Muscle of leg (tissue), 11 donors: ENCODE data around the gene APOC3. TPM values are rescaled to one million over a fixed set of nuclear protein-coding genes. Genes with fewer than 3 reads are reported as not detected.
"Not testable (repeated sequence)": the region's sequence is repeated elsewhere in the genome, so short reads cannot be mapped to it uniquely, and the experiment has no call there.

Experiments
- DNase-seq: peaks from one replicate; pipeline ENCODE4 v3.0.0; 2013
- H3K27ac ChIP-seq: one replicate; pipeline ENCODE4 v1.5.1; 2013; ENCODE audit warnings: mild to moderate bottlenecking, low read length, control low read depth
- H3K27me3 ChIP-seq: one replicate; pipeline ENCODE4 v1.6.1; 2013; ENCODE audit warnings: low read length; ENCODE audit not compliant: control insufficient read depth, insufficient read depth
- H3K36me3 ChIP-seq: one replicate; pipeline ENCODE4 v1.6.1; 2013; ENCODE audit warnings: low read length; ENCODE audit not compliant: control insufficient read depth, insufficient read depth
- H3K4me1 ChIP-seq: one replicate; pipeline ENCODE4 v1.6.1; 2013; ENCODE audit warnings: low read length; ENCODE audit not compliant: control insufficient read depth, insufficient read depth
- H3K4me3 ChIP-seq: one replicate; pipeline ENCODE4 v1.5.1; 2013; ENCODE audit warnings: low read length, control low read depth
- H3K9me3 ChIP-seq: replicated peaks from 2 replicates; pipeline ENCODE4 v1.6.1; 2013; ENCODE audit warnings: low read depth, low read length; ENCODE audit not compliant: control insufficient read depth
- whole genome bisulfite sequencing: methylation state at CpG from one replicate; pipeline ENCODE4 v1.1.5; 2013; ENCODE audit warnings: missing lambda C conversion rate; ENCODE audit not compliant: insufficient coverage; 5-methylcytosine and 5-hydroxymethylcytosine counted together
- polyA plus RNA-seq, 8 donors: library from polyadenylated mRNA; unstranded; fragments of 120-200 nt; gene quantifications; one replicate each; pipeline versions ENCODE4 v1.2.1 to v1.2.3, GENCODE V29; 2013; ENCODE audit warnings: inconsistent platforms in 1 of 8, low replicate concordance in 1 of 8; ENCODE audit not compliant: insufficient read length in 8 of 8, insufficient read depth in 1 of 8
- total RNA-seq: library from RNA; stranded (reverse); fragments of 120-200 nt; gene quantifications from one replicate; pipeline ENCODE4 v1.2.4, GENCODE V29; 2013

Gene APOC3
- total and polyA plus RNA-seq, 9 donors = 0.40 to 36.6 (median 2.6) TPM; not detected in 3

DNA sequence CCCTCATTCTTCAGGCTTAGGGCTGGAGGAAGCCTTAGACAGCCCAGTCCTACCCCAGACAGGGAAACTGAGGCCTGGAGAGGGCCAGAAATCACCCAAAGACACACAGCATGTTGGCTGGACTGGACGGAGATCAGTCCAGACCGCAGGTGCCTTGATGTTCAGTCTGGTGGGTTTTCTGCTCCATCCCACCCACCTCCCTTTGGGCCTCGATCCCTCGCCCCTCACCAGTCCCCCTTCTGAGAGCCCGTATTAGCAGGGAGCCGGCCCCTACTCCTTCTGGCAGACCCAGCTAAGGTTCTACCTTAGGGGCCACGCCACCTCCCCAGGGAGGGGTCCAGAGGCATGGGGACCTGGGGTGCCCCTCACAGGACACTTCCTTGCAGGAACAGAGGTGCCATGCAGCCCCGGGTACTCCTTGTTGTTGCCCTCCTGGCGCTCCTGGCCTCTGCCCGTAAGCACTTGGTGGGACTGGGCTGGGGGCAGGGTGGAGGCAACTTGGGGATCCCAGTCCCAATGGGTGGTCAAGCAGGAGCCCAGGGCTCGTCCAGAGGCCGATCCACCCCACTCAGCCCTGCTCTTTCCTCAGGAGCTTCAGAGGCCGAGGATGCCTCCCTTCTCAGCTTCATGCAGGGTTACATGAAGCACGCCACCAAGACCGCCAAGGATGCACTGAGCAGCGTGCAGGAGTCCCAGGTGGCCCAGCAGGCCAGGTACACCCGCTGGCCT, 641 bp downstream of the APOC3 start:
- Histone ChIP-seq H3K4me1 (peaks cover 11% of the 10 kb centered on the region), H3K27me3 (no peaks in the 10 kb centered on the region), H3K4me3 (no peak overlapping the region), H3K36me3 (no peaks in the 10 kb centered on the region), H3K27ac (no peak overlapping the region), H3K9me3 (no peaks in the 10 kb centered on the region)
- WGBS = 92% methylated on average over 13 of the region's 17 CpGs
- DNase-seq = no peak

DNA sequence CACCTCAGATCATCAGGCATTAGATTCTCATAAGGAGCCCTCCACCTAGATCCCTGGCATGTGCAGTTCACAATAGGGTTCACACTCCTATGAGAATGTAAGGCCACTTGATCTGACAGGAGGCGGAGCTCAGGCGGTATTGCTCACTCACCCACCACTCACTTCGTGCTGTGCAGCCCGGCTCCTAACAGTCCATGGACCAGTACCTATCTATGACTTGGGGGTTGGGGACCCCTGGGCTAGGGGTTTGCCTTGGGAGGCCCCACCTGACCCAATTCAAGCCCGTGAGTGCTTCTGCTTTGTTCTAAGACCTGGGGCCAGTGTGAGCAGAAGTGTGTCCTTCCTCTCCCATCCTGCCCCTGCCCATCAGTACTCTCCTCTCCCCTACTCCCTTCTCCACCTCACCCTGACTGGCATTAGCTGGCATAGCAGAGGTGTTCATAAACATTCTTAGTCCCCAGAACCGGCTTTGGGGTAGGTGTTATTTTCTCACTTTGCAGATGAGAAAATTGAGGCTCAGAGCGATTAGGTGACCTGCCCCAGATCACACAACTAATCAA, 2.2 kb downstream of the APOC3 start:
- H3K27me3 ChIP-seq = no peaks in the 10 kb centered on the region
- 95% methylated on average over 2 of the region's 7 CpGs for WGBS
- H3K27ac ChIP-seq = no peak overlapping the region
- no peak overlapping the region for H3K4me3 ChIP-seq
- peaks cover 22% of the 10 kb centered on the region for H3K4me1 ChIP-seq
- H3K9me3 ChIP-seq = no peaks in the 10 kb centered on the region
- H3K36me3 ChIP-seq = no peaks in the 10 kb centered on the region
- no peak for DNase-seq

DNA sequence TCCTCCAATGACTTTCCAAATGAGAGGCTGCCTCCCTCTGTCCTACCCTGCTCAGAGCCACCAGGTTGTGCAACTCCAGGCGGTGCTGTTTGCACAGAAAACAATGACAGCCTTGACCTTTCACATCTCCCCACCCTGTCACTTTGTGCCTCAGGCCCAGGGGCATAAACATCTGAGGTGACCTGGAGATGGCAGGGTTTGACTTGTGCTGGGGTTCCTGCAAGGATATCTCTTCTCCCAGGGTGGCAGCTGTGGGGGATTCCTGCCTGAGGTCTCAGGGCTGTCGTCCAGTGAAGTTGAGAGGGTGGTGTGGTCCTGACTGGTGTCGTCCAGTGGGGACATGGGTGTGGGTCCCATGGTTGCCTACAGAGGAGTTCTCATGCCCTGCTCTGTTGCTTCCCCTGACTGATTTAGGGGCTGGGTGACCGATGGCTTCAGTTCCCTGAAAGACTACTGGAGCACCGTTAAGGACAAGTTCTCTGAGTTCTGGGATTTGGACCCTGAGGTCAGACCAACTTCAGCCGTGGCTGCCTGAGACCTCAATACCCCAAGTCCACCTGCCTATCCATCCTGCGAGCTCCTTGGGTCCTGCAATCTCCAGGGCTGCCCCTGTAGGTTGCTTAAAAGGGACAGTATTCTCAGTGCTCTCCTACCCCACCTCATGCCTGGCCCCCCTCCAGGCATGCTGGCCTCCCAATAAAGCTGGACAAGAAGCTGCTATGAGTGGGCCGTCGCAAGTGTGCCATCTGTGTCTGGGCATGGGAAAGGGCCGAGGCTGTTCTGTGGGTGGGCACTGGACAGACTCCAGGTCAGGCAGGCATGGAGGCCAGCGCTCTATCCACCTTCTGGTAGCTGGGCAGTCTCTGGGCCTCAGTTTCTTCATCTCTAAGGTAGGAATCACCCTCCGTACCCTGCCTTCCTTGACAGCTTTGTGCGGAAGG, 2.9 kb downstream of the APOC3 start:
- Histone ChIP-seq H3K4me3 (no peak overlapping the region), H3K27ac (no peak overlapping the region), H3K9me3 (no peaks in the 10 kb centered on the region), H3K4me1 (peaks cover 22% of the 10 kb centered on the region), H3K36me3 (no peaks in the 10 kb centered on the region), H3K27me3 (no peaks in the 10 kb centered on the region)
- DNase-seq = no peak
- WGBS = 80% methylated on average over 7 of the region's 13 CpGs

DNA sequence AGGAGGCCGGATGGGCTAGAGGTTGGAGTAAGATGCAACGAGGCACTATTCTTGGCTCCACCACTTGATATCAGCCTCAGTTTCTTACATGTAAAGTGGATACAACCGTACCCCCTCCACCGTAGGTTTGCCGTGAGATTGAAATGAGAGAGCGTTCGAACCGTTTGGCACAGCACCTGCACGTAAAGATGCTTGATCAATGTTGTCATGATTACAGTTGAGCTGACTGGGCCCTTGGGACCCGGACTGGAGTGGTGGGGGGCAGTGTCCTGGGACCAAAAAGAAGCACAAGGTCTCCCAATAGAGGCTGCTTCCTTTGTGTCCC, 3.7 kb downstream of the APOC3 start:
- no peaks in the 10 kb centered on the region for H3K9me3 ChIP-seq
- no peaks in the 10 kb centered on the region for H3K36me3 ChIP-seq
- no peak for DNase-seq
- H3K4me3 ChIP-seq = no peak overlapping the region
- peaks cover 22% of the 10 kb centered on the region for H3K4me1 ChIP-seq
- no peaks in the 10 kb centered on the region for H3K27me3 ChIP-seq
- no peak overlapping the region for H3K27ac ChIP-seq
- 85% methylated on average over 8 of the region's 10 CpGs for WGBS

DNA sequence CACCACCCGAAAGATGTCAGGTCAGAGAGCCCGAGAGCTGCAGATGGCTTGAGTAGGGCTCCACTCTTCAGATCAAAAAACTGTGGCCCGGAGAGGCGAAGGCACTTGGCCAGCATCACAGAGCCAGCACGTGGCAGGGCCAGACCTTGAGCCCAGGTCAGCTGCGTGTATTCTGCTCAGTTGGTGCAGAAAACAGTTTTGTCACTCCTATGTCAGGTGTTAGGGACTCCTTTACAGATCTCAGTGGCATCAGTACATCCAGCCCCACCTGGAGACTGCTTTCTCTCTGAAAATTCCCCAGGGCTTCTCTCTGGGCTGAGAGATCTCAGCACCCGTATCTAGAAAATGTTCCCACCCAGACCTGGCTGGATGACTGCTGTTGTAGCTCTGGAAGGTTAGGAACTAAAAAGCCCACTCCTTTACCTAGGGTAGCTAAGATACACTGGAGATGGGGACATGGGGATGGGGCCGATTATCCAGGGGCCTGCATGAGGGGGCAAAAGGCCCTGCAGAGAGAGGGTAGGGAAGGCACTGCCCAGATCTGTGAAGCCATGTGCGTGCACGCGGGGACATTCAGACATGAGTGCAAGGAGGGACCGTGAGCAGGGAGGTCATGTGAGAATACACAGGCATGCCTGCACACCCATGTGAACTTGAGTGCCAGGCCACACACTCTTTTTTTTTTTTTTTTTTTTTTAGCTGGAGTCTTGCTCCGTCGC, 4.3 kb downstream of the APOC3 start:
- DNase-seq = no peak
- 85% methylated on average over 11 of the region's 14 CpGs for WGBS
- H3K36me3 ChIP-seq = no peaks in the 10 kb centered on the region

DNA sequence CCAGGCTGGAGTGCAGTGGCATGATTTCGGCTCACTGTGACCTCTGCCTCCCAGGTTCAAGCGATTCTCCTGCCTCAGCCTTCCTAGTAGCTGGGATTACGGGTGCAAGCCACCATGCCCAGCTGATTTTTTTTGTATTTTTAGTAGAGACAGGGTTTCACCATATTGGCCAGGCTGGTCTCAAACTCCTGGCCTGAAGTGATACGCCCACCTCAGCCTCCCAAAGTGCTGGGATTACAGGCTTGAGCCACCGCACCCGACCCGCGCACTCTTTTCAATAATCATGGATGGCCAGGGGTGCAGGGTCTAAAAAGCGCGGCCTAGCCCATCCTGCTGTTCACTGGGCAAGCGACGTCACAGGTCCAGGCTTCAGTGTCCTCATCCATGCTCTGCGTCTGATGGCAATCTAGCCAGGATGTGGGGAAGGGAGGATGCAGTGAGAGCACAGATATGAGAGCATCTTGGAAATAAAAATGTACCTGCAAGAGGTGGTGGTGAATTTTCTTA, 4.9 kb downstream of the APOC3 start:
- H3K36me3 ChIP-seq, H3K27me3 ChIP-seq, H3K9me3 ChIP-seq, DNase-seq, H3K27ac ChIP-seq, H3K4me3 ChIP-seq: not testable (repeated sequence)
- WGBS = 76% methylated on average over 12 of the region's 13 CpGs
- peaks cover 19% of the 10 kb centered on the region for H3K4me1 ChIP-seq

More for the DNA sequence above, 4.3 kb downstream of the APOC3 start:
- no peaks in the 10 kb centered on the region for H3K27me3 ChIP-seq
- no peak overlapping the region for H3K27ac ChIP-seq
- no peak overlapping the region for H3K4me3 ChIP-seq
- H3K9me3 ChIP-seq = no peaks in the 10 kb centered on the region
- peaks cover 22% of the 10 kb centered on the region for H3K4me1 ChIP-seq

DNA sequence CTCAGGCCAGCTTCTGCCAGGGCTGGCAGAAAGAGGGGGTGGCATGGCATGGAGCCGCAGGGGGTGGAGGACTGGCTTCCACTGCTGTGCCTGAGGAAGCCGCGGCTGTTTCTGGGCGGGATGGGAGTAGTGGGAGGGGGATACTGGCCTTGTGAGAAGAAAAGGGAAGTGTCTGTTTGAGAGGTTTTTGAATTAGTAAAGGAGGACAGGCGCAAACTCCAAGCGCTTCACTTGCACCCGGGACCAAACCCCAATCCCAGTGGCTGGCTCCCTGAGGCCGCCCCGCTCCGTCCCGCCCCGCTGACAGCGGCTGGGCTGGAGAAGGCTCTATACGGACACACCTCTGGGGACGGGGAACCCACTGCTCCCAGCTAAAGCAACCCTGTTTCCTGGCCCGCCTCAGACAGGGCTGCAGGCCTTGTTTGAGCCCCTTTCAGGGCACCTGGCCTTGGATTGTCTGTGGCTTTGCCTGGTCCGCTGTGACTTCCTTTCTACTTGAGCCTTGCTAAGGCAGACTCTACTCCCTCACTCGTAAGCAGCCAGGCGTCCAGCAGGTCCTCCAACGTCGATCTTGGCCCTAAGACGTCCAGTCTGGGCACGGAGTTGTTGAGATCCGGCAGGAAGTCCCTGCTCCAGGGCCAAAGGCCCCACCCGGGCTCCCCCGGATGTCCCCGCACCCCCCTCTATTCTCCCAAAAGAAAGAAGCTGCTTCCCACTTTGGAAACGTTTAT, 5.5 kb downstream of the APOC3 start:
- H3K4me1 ChIP-seq = peaks cover 19% of the 10 kb centered on the region
- no peaks in the 10 kb centered on the region for H3K36me3 ChIP-seq
- H3K9me3 ChIP-seq = no peaks in the 10 kb centered on the region
- 42% methylated on average over 20 of the region's 28 CpGs for WGBS
- peak overlapping the region; percentile 76 for H3K27ac ChIP-seq
- peak overlapping the region; percentile 41 for H3K4me3 ChIP-seq
- no peak for DNase-seq
- H3K27me3 ChIP-seq = no peaks in the 10 kb centered on the region

DNA sequence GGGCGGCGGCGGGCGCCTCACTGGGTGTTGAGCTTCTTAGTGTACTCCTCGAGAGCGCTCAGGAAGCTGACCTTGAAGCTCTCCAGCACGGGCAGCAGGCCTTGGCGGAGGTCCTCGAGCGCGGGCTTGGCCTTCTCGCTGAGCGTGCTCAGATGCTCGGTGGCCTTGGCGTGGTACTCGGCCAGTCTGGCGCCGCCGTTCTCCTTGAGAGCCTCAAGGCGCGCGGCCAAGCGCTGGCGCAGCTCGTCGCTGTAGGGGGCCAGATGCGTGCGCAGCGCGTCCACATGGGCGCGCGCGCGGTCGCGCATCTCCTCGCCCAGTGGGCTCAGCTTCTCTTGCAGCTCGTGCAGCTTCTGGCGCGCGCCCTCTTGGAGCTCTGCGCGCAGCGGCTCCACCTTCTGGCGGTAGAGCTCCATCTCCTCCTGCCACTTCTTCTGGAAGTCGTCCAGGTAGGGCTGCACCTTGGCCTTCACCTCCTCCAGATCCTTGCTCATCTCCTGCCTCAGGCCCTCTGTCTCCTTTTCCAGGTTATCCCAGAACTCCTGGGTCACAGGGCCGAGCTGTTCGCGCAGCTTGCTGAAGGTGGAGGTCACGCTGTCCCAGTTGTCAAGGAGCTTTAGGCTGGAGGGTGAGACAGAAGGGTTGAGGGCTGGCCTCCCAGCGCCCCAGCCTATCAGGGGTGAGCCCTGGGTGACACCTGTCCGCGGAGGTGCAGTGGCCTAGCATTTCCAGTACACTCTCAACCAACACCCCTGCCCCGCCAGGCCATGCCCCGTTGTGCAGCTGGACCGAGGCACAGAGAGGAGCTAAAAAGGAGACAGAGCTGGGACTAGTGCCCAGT, 6.3 kb downstream of the APOC3 start:
- no peaks in the 10 kb centered on the region for H3K9me3 ChIP-seq
- 4% methylated on average over 49 of the region's 57 CpGs for WGBS
- peak overlapping the region; percentile 76 for H3K27ac ChIP-seq
- H3K4me1 ChIP-seq = peaks cover 19% of the 10 kb centered on the region
- H3K36me3 ChIP-seq = no peaks in the 10 kb centered on the region
- no peaks in the 10 kb centered on the region for H3K27me3 ChIP-seq
- peak; percentile 92 for DNase-seq
- peak overlapping the region; percentile 41 for H3K4me3 ChIP-seq

DNA sequence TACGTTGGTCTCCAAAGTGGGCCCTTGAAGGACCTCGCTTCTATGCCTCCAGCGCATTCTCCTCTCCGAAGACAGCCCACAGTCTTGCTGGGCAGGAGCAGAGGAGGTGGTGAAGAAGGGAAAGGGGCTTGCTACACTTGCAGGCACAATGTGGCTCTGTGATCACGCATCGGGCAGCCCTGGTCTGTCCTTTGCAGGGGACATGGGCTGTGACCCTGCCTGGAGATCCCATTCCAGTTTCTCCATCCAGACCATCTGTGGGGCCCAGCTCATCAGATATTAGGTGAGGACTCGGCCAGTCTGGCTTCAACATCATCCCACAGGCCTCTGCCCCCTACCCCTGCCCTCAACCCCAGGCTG, 6.9 kb downstream of the APOC3 start:
- no peak overlapping the region for H3K27ac ChIP-seq
- DNase-seq = no peak
- no peaks in the 10 kb centered on the region for H3K36me3 ChIP-seq
- H3K27me3 ChIP-seq = no peaks in the 10 kb centered on the region
- WGBS = 93% methylated on average over 5 of the region's 7 CpGs
- no peak overlapping the region for H3K4me3 ChIP-seq
- H3K9me3 ChIP-seq = no peaks in the 10 kb centered on the region
- peaks cover 19% of the 10 kb centered on the region for H3K4me1 ChIP-seq
